Transverse colon (tissue), 4 donors: ENCODE measurements around the gene TANGO2. TPM values are rescaled to one million over a fixed set of nuclear protein-coding genes. Genes with fewer than 3 reads are reported as not detected.

Experiments
- DNase-seq: peaks from one replicate; pipeline ENCODE4 v3.0.0-alpha.2; 2019
- H3K27ac ChIP-seq, 4 donors: fragments of 200-600 bp; sonication (generic); 2 replicates each; pipeline ENCODE4 v1.5.1; 2016 to 2018; ENCODE audit warnings: inconsistent platforms in 4 of 4
- H3K27me3 ChIP-seq: fragments of 200-600 bp; sonication (generic); 2 replicates; pipeline ENCODE4 v1.5.1; 2017; ENCODE audit warnings: inconsistent platforms
- H3K36me3 ChIP-seq, 4 donors: fragments of 200-600 bp; sonication (generic); 2 replicates each; pipeline ENCODE4 v1.5.1; 2017 to 2019; ENCODE audit warnings: inconsistent platforms in 4 of 4
- H3K4me1 ChIP-seq, 4 donors: fragments of 200-600 bp; sonication (generic); 2 replicates each; pipeline ENCODE4 v1.5.1; 2017 to 2020; ENCODE audit warnings: inconsistent platforms in 4 of 4
- H3K4me3 ChIP-seq, 4 donors: fragments of 200-600 bp; sonication (generic); 1 replicate in 1 of 4; 2 replicates in 3 of 4; pipeline versions ENCODE4 v1.5.1 to v1.6.1; 2017 to 2019; ENCODE audit warnings: inconsistent platforms in 4 of 4
- H3K9me3 ChIP-seq, 2 donors: fragments of 200-600 bp; sonication (generic); 2 replicates each; pipeline ENCODE4 v1.5.1; 2017 to 2019; ENCODE audit warnings: inconsistent platforms in 2 of 2
- CTCF ChIP-seq, 5 experiments: fragments of 200-600 bp in 3 of 5; fragments of 450-650 bp in 2 of 5; sonication (generic) in 3 of 5; IDR thresholded peaks; 1 replicate in 2 of 5; 2 replicates in 3 of 5; pipeline ENCODE4 v1.5.1; 2016 to 2017; ENCODE audit warnings: antibody characterized with exemption in 5 of 5, inconsistent platforms in 3 of 5, mild to moderate bottlenecking in 2 of 5, moderate library complexity in 1 of 5
- EP300 ChIP-seq: sonication (generic); formaldehyde crosslinking; IDR thresholded peaks from one replicate; pipeline ENCODE4 v1.6.1; 2017; ENCODE audit warnings: antibody characterized with exemption, low read depth
- POLR2A ChIP-seq: fragments of 450-650 bp; IDR thresholded peaks from one replicate; pipeline ENCODE4 v1.6.1; 2016; ENCODE audit warnings: antibody characterized with exemption, mild to moderate bottlenecking, moderate library complexity
- POLR2AphosphoS5 ChIP-seq, 3 donors: sonication (generic); formaldehyde crosslinking; IDR thresholded peaks; one replicate each; pipeline ENCODE4 v1.6.1; 2016; ENCODE audit warnings: antibody characterized with exemption in 3 of 3
- WGBS, 2 donors: methylation state at CpG; one replicate each; pipeline ENCODE4 v1.1.5; 2018; ENCODE audit warnings: low coverage in 1 of 2; 5-methylcytosine and 5-hydroxymethylcytosine counted together
- in situ Hi-C, 4 donors: fragments of 200-750 bp; cut with MboI; loops; one replicate each; pipeline versions ENCODE4 v1.15.0 to v1.15.1; 2017; ENCODE audit warnings: low sequenced_read_pairs in 3 of 4, low pct_ligation_motif_present in 1 of 4, low pct_unique_long_range_greater_than_20kb in 1 of 4
- intact Hi-C: fragments of 100-400 bp; cut with DNase I; formaldehyde crosslinking; loops from one replicate; pipeline ENCODE4 v1.15.1; 2023; ENCODE audit warnings: low total_unique reads
- total RNA-seq, 4 donors: library from RNA; depleted of rRNA; stranded (reverse); fragments of >200 nt; gene quantifications; one replicate each; pipeline ENCODE4 v1.1.0, GENCODE V29; 2016

Gene TANGO2
- total RNA-seq, 4 donors from 2014 or later, result 32.9 to 101 (median 50.6) TPM

- intact Hi-C loops (no loop called here), in situ Hi-C loops (no loop called here)
- Histone ChIP-seq H3K27ac (no peak overlapping the region), H3K36me3 (peaks cover 0 to 4% (median 0%) of the 10 kb centered on the region in 4 donors), H3K4me3 (no peak overlapping the region), H3K9me3 (no peaks in the 10 kb centered on the region), H3K4me1 (peaks cover 12 to 23% (median 21%) of the 10 kb centered on the region in 4 donors), H3K27me3 (no peaks in the 10 kb centered on the region)
- no peak for DNase-seq
- no peak for TF ChIP-seq EP300
- WGBS, 2 donors, result 82 to 88% methylated on average over 4 to 19 of the region's 19 CpGs
Measured at GRCh38 chr22:20113551-20114310, 92.8 kb downstream of the TANGO2 start.

- no peak for DNase-seq
- 80 to 92% methylated on average over 1 to 34 of the region's 36 CpGs for WGBS, 2 donors
- Histone ChIP-seq H3K36me3 (peaks cover 0 to 4% (median 0%) of the 10 kb centered on the region in 4 donors), H3K27me3 (no peaks in the 10 kb centered on the region), H3K4me3 (no peak overlapping the region), H3K4me1 (peaks cover 14 to 30% (median 26%) of the 10 kb centered on the region in 4 donors), H3K27ac (no peak overlapping the region), H3K9me3 (no peaks in the 10 kb centered on the region)
- no peak for TF ChIP-seq POLR2AphosphoS5 (IDR thresholded peaks at IDR 0.05)
- TF ChIP-seq CTCF (IDR thresholded peaks at IDR 0.05), result no peak
- intact Hi-C loops, result no loop called here
- in situ Hi-C loops, result no loop called here
Measured at GRCh38 chr22:20114506-20115475, 93.9 kb downstream of the TANGO2 start.

- Histone ChIP-seq H3K36me3 (no peaks in the 10 kb centered on the region), H3K4me3 (peak within 1 kb of the TSS; percentile 69 to 96 (median 88)), H3K27me3 (no peaks in the 10 kb centered on the region), H3K9me3 (no peaks in the 10 kb centered on the region), H3K4me1 (peaks cover 14 to 37% (median 27%) of the 10 kb centered on the region in 4 donors), H3K27ac (peak within 1 kb of the TSS; percentile 82 to 95 (median 88))
- no peak for TF ChIP-seq POLR2A
- TF ChIP-seq CTCF (IDR thresholded peaks at IDR 0.05), result no peak
- TF ChIP-seq EP300, result no peak
- TF ChIP-seq POLR2AphosphoS5 (IDR thresholded peaks at IDR 0.05), result no peak
- DNase-seq, result no peak
- WGBS, 2 donors, result 60% methylated on average over 25 of the region's 30 CpGs; no CpG with 5 or more reads in 1 of the 2 donors
- in situ Hi-C loops (no loop called here), intact Hi-C loops (no loop called here)
Measured at GRCh38 chr22:20115691-20116375, 94.9 kb downstream of the TANGO2 start, which contains the start of gene RANBP1. TSS of gene RANBP1 (plus strand) at chr22:20116104. CDS start at chr22:20116185, 81 bp downstream.

GRCh38 chr22:20116376-20116950 is 95.6 kb downstream of the TANGO2 start:
- no peaks in the 10 kb centered on the region for H3K36me3 ChIP-seq
- 6% methylated on average over 26 of the region's 27 CpGs; no CpG with 5 or more reads in 1 of the 2 donors for WGBS, 2 donors
- TF ChIP-seq EP300 (no peak), POLR2A (no peak), POLR2AphosphoS5 (IDR thresholded peaks at IDR 0.05) (no peak), CTCF (IDR thresholded peaks at IDR 0.05) (no peak)
- intact Hi-C loops, result no loop called here
- H3K4me3 ChIP-seq, result peak overlapping the region; percentile 69 to 96 (median 88)
- peaks cover 14 to 37% (median 27%) of the 10 kb centered on the region in 4 donors for H3K4me1 ChIP-seq
- DNase-seq, result no peak
- H3K27me3 ChIP-seq, result no peaks in the 10 kb centered on the region
- H3K9me3 ChIP-seq, result no peaks in the 10 kb centered on the region
- in situ Hi-C loops, result no loop called here
- peak overlapping the region; percentile 82 to 95 (median 88) for H3K27ac ChIP-seq
